ENCODE measurements around the gene NTF4.

- no peak for TF ChIP-seq YY1 (IDR thresholded peaks at IDR 0.05; ENCODE audit: insufficient read depth, insufficient read length)
- no peak for TF ChIP-seq ZNF274 (IDR thresholded peaks at IDR 0.05; ENCODE audit: low read depth, low read length)
Observed at GRCh38 chr19:49080392-49080791, 15.8 kb upstream of the NTF4 start.
